ENCODE data around the gene C2CD4B. TPM values are rescaled to one million over a fixed set of nuclear protein-coding genes. Genes with fewer than 3 reads are reported as not detected.

Gene C2CD4B
- total and polyA plus RNA-seq, 2 donors, result 2.7 to 8.8 TPM

GRCh38 chr15:62164396-62165103, 535 bp downstream of the C2CD4B start:
- H3K4me3 ChIP-seq (ENCODE audit: low read length in 2 of 2), result peak overlapping the region; percentile 27 to 43
- H3K9me3 ChIP-seq (ENCODE audit: control insufficient read depth in 2 of 2, insufficient read depth in 1 of 2, low read length in 1 of 2), result no peaks in the 10 kb centered on the region
- no peaks in the 10 kb centered on the region for H3K36me3 ChIP-seq (ENCODE audit: control insufficient read depth in 2 of 2, insufficient read depth in 2 of 2, low read length in 1 of 2)
- 2% methylated on average over 98 of the region's 98 CpGs for WGBS
- peak in 1 of 9 donors; percentile 15 for DNase-seq (ENCODE audit: low read depth in 6 of 9, low spot score in 9 of 9)
- no peak overlapping the region for H3K27ac ChIP-seq (ENCODE audit: low read depth in 1 of 2, low read length in 1 of 2)
- peaks cover 3 to 5% of the 10 kb centered on the region in 2 donors for H3K4me1 ChIP-seq (ENCODE audit: control insufficient read depth in 2 of 2, insufficient read depth in 2 of 2, low read length in 2 of 2)
- H3K27me3 ChIP-seq (ENCODE audit: control insufficient read depth in 2 of 2, insufficient read depth in 1 of 2, low read length in 1 of 2), result peaks cover 43 to 59% of the 10 kb centered on the region in 2 donors

DNA sequence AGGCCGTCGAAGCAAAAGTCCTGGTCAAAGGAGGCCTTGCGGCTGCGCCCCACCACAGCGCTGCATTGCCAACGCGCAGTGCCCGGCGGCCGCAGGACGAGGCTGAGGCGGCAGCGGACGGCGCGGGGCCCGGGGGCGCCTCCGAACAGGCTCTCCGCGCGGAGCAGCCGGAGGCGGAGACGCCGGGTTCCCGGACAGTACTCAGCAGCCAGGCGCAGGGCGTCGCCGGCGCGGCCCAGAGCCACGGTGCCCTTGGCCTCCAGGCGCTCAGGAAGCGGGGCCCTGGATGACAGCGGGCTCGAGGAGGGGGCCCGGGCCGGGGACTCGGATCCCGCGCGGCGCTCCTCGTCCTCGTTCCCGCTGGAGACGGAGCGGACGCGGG, 1.1 kb downstream of the C2CD4B start:
- peak overlapping the region in 1 of 2 donors; percentile 42 for H3K27ac ChIP-seq (ENCODE audit: low read depth in 1 of 2, low read length in 1 of 2)
- peaks cover 3 to 5% of the 10 kb centered on the region in 2 donors for H3K4me1 ChIP-seq (ENCODE audit: control insufficient read depth in 2 of 2, insufficient read depth in 2 of 2, low read length in 2 of 2)
- H3K4me3 ChIP-seq (ENCODE audit: low read length in 2 of 2), result peak overlapping the region in 1 of 2 donors; percentile 43
- WGBS, result 2% methylated on average over 52 of the region's 52 CpGs
- no peak for DNase-seq (ENCODE audit: low read depth in 6 of 9, low spot score in 9 of 9)
- H3K27me3 ChIP-seq (ENCODE audit: control insufficient read depth in 2 of 2, insufficient read depth in 1 of 2, low read length in 1 of 2), result peaks cover 43 to 58% of the 10 kb centered on the region in 2 donors
- H3K9me3 ChIP-seq (ENCODE audit: control insufficient read depth in 2 of 2, insufficient read depth in 1 of 2, low read length in 1 of 2), result no peaks in the 10 kb centered on the region
- no peaks in the 10 kb centered on the region for H3K36me3 ChIP-seq (ENCODE audit: control insufficient read depth in 2 of 2, insufficient read depth in 2 of 2, low read length in 1 of 2)

GRCh38 chr15:62163397-62164013, 1.6 kb downstream of the C2CD4B start:
- H3K4me1 ChIP-seq (ENCODE audit: control insufficient read depth in 2 of 2, insufficient read depth in 2 of 2, low read length in 2 of 2), result peaks cover 3 to 5% of the 10 kb centered on the region in 2 donors
- peaks cover 43 to 56% of the 10 kb centered on the region in 2 donors for H3K27me3 ChIP-seq (ENCODE audit: control insufficient read depth in 2 of 2, insufficient read depth in 1 of 2, low read length in 1 of 2)
- WGBS, result 30% methylated on average over 29 of the region's 29 CpGs
- no peaks in the 10 kb centered on the region for H3K9me3 ChIP-seq (ENCODE audit: control insufficient read depth in 2 of 2, insufficient read depth in 1 of 2, low read length in 1 of 2)
- DNase-seq (ENCODE audit: low read depth in 6 of 9, low spot score in 9 of 9), result no peak
- H3K27ac ChIP-seq (ENCODE audit: low read depth in 1 of 2, low read length in 1 of 2), result peak overlapping the region in 1 of 2 donors; percentile 42
- no peaks in the 10 kb centered on the region for H3K36me3 ChIP-seq (ENCODE audit: control insufficient read depth in 2 of 2, insufficient read depth in 2 of 2, low read length in 1 of 2)
- H3K4me3 ChIP-seq (ENCODE audit: low read length in 2 of 2), result peak overlapping the region in 1 of 2 donors; percentile 43

DNA sequence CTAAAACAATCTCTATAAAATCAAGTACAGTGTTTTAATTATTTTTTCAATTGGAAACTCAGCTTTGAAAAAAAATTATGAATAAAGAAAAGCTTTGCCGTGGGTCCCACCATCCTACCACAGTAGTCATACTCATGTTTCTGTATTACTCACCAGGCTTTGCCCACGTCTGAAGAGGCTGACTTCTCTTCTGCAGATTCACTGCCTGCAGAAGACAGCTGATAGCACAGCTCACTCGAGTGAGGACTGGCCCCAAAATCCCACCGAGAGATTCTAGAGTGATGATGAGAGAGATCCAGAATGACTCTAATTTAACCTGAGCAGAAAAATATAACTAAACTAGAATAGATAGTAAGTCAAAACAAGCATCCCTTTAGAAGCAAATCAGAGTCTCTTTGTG, 11.9 kb downstream of the C2CD4B start:
- H3K27ac ChIP-seq (ENCODE audit: low read depth in 1 of 2, low read length in 1 of 2), result no peak overlapping the region
- no peaks in the 10 kb centered on the region for H3K36me3 ChIP-seq (ENCODE audit: control insufficient read depth in 2 of 2, insufficient read depth in 2 of 2, low read length in 1 of 2)
- 73% methylated on average over 4 of the region's 4 CpGs for WGBS
- no peak for DNase-seq (ENCODE audit: low read depth in 6 of 9, low spot score in 9 of 9)
- H3K4me3 ChIP-seq (ENCODE audit: low read length in 2 of 2), result no peak overlapping the region
- H3K27me3 ChIP-seq (ENCODE audit: control insufficient read depth in 2 of 2, insufficient read depth in 1 of 2, low read length in 1 of 2), result no peaks in the 10 kb centered on the region
- H3K4me1 ChIP-seq (ENCODE audit: control insufficient read depth in 2 of 2, insufficient read depth in 2 of 2, low read length in 2 of 2), result peaks cover 5 to 6% of the 10 kb centered on the region in 2 donors
- H3K9me3 ChIP-seq (ENCODE audit: control insufficient read depth in 2 of 2, insufficient read depth in 1 of 2, low read length in 1 of 2), result no peaks in the 10 kb centered on the region

- peak in 2 of 9 donors; percentile 23 to 44 for DNase-seq (ENCODE audit: low read depth in 6 of 9, low spot score in 9 of 9)
Observed at GRCh38 chr15:62150445-62150844, 14.6 kb downstream of the C2CD4B start.

GRCh38 chr15:62149729-62150128, 15.4 kb downstream of the C2CD4B start:
- Histone ChIP-seq H3K9me3 (ENCODE audit: control insufficient read depth in 2 of 2, insufficient read depth in 1 of 2, low read length in 1 of 2) (no peaks in the 10 kb centered on the region), H3K27ac (ENCODE audit: low read depth in 1 of 2, low read length in 1 of 2) (no peak overlapping the region), H3K27me3 (ENCODE audit: control insufficient read depth in 2 of 2, insufficient read depth in 1 of 2, low read length in 1 of 2) (no peaks in the 10 kb centered on the region), H3K4me3 (ENCODE audit: low read length in 2 of 2) (no peak overlapping the region), H3K4me1 (ENCODE audit: control insufficient read depth in 2 of 2, insufficient read depth in 2 of 2, low read length in 2 of 2) (peaks cover 5 to 6% of the 10 kb centered on the region in 2 donors), H3K36me3 (ENCODE audit: control insufficient read depth in 2 of 2, insufficient read depth in 2 of 2, low read length in 1 of 2) (no peaks in the 10 kb centered on the region)
- no peak for DNase-seq (ENCODE audit: low read depth in 6 of 9, low spot score in 9 of 9)
- 96% methylated on average over 6 of the region's 6 CpGs for WGBS

More at GRCh38 chr15:62150445-62150844, 14.6 kb downstream of the C2CD4B start:
- no peaks in the 10 kb centered on the region for H3K9me3 ChIP-seq (ENCODE audit: control insufficient read depth in 2 of 2, insufficient read depth in 1 of 2, low read length in 1 of 2)
- peaks cover 5 to 6% of the 10 kb centered on the region in 2 donors for H3K4me1 ChIP-seq (ENCODE audit: control insufficient read depth in 2 of 2, insufficient read depth in 2 of 2, low read length in 2 of 2)
- H3K4me3 ChIP-seq (ENCODE audit: low read length in 2 of 2), result no peak overlapping the region
- no peaks in the 10 kb centered on the region for H3K36me3 ChIP-seq (ENCODE audit: control insufficient read depth in 2 of 2, insufficient read depth in 2 of 2, low read length in 1 of 2)
- no peaks in the 10 kb centered on the region for H3K27me3 ChIP-seq (ENCODE audit: control insufficient read depth in 2 of 2, insufficient read depth in 1 of 2, low read length in 1 of 2)
- no peak overlapping the region for H3K27ac ChIP-seq (ENCODE audit: low read depth in 1 of 2, low read length in 1 of 2)

- WGBS, result 91% methylated on average over 5 of the region's 5 CpGs
- no peak for DNase-seq (ENCODE audit: low read depth in 6 of 9, low spot score in 9 of 9)
Observed at GRCh38 chr15:62147551-62147950, 17.5 kb downstream of the C2CD4B start.

DNA sequence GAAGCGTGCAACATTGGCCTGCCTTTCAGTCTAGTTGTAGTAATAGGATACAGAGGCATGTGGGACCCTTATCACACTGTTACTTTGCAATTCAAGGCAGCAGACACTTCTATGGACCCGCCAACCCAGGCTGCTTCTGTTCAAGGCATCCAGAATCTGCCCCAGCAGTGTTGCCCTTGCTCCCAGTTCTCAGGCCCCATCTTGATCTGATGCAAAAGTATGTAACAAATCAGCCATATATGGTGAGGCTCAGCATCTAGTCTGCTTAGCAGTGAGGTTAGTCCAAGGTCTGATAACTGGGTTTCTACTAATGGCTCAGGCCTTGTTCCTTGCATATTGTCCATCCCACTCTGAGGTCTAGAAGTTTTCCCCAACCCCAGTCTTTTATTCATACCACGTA, 17.9 kb downstream of the C2CD4B start:
- no peaks in the 10 kb centered on the region for H3K9me3 ChIP-seq (ENCODE audit: control insufficient read depth in 2 of 2, insufficient read depth in 1 of 2, low read length in 1 of 2)
- 94% methylated on average over 3 of the region's 3 CpGs for WGBS
- H3K4me3 ChIP-seq (ENCODE audit: low read length in 2 of 2), result no peak overlapping the region
- H3K27me3 ChIP-seq (ENCODE audit: control insufficient read depth in 2 of 2, insufficient read depth in 1 of 2, low read length in 1 of 2), result no peaks in the 10 kb centered on the region
- no peaks in the 10 kb centered on the region for H3K36me3 ChIP-seq (ENCODE audit: control insufficient read depth in 2 of 2, insufficient read depth in 2 of 2, low read length in 1 of 2)
- no peak for DNase-seq (ENCODE audit: low read depth in 6 of 9, low spot score in 9 of 9)
- no peak overlapping the region for H3K27ac ChIP-seq (ENCODE audit: low read depth in 1 of 2, low read length in 1 of 2)
- H3K4me1 ChIP-seq (ENCODE audit: control insufficient read depth in 2 of 2, insufficient read depth in 2 of 2, low read length in 2 of 2), result peaks cover 5 to 6% of the 10 kb centered on the region in 2 donors

More at GRCh38 chr15:62147551-62147950, 17.5 kb downstream of the C2CD4B start:
- H3K4me1 ChIP-seq (ENCODE audit: control insufficient read depth in 2 of 2, insufficient read depth in 2 of 2, low read length in 2 of 2), result peaks cover 5 to 6% of the 10 kb centered on the region in 2 donors
- no peaks in the 10 kb centered on the region for H3K9me3 ChIP-seq (ENCODE audit: control insufficient read depth in 2 of 2, insufficient read depth in 1 of 2, low read length in 1 of 2)
- H3K27ac ChIP-seq (ENCODE audit: low read depth in 1 of 2, low read length in 1 of 2), result no peak overlapping the region
- no peaks in the 10 kb centered on the region for H3K36me3 ChIP-seq (ENCODE audit: control insufficient read depth in 2 of 2, insufficient read depth in 2 of 2, low read length in 1 of 2)
- no peaks in the 10 kb centered on the region for H3K27me3 ChIP-seq (ENCODE audit: control insufficient read depth in 2 of 2, insufficient read depth in 1 of 2, low read length in 1 of 2)
- no peak overlapping the region for H3K4me3 ChIP-seq (ENCODE audit: low read length in 2 of 2)

DNA sequence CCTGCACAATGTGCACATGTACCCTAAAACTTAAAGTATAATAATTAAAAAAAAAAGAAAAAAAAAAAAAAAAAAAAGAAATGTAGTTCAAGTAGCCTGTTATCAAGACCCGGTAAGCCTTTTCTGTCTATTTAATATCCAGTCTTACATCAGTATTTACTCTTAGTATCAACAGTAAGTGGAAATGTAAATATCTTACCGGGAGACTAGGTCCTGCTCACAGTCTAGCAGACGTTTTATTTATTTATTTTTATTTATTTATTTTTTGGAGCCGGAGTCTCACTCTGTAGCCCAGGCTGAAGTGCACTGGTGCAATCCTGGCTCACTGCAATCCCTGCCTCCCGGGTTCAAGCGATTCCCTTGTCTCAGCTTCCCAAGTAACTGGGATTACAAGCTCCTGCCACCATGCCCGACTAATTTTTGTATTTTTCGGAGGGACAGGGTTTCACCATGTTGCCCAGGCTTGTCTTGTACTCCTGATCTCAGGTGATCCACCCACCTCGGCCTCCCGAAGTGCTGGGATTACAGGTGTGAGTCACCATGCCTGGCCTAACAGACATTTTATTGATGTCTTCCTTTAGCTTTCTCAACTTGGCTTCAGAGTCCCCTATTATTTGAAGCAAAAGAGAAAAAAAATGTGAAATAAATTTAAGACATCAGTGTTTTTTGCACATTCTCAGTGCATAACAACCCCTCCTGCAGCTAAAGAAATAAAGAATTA, 19.9 kb downstream of the C2CD4B start:
- Histone ChIP-seq H3K36me3 (ENCODE audit: control insufficient read depth in 2 of 2, insufficient read depth in 2 of 2, low read length in 1 of 2) (no peaks in the 10 kb centered on the region), H3K27me3 (ENCODE audit: control insufficient read depth in 2 of 2, insufficient read depth in 1 of 2, low read length in 1 of 2) (no peaks in the 10 kb centered on the region), H3K4me3 (ENCODE audit: low read length in 2 of 2) (no peak overlapping the region), H3K9me3 (ENCODE audit: control insufficient read depth in 2 of 2, insufficient read depth in 1 of 2, low read length in 1 of 2) (no peaks in the 10 kb centered on the region), H3K4me1 (ENCODE audit: control insufficient read depth in 2 of 2, insufficient read depth in 2 of 2, low read length in 2 of 2) (peaks cover 4 to 9% of the 10 kb centered on the region in 2 donors), H3K27ac (ENCODE audit: low read depth in 1 of 2, low read length in 1 of 2) (no peak overlapping the region)
- WGBS, result 96% methylated on average over 10 of the region's 10 CpGs
- no peak for DNase-seq (ENCODE audit: low read depth in 6 of 9, low spot score in 9 of 9)
